HepG2 (cell line): ENCODE results near the gene UNC5CL. TPM values are rescaled to one million over a fixed set of nuclear protein-coding genes. Genes with fewer than 3 reads are reported as not detected.

Experiments used
- ATAC-seq: fragments of 200-7000 bp; cut with Tn5 transposase; 3 replicates; pipeline ENCODE4 v1.9.1; 2020; ENCODE audit warnings: mild to moderate bottlenecking, moderate library complexity
- BruUV-seq: library from RNA; stranded (reverse); fragments of 400-500 nt; replicated peaks from 2 replicates; lab custom pipeline; 2021; lab: Mats Ljungman, UMichigan
- CTCF ChIA-PET: fragments of 300-600 bp; formaldehyde crosslinking; extraction: SDS; loops from one replicate; lab custom pipeline; 2021; ENCODE audit warnings: low total read pairs, inconsistent platforms, low intra/inter-chr PET ratio; lab: Yijun Ruan, JAX
- POLR2A ChIA-PET: fragments of 350-600 bp; sonication (Branson Sonifier 250); formaldehyde crosslinking; loops from one replicate; lab custom pipeline; 2020; ENCODE audit warnings: antibody characterized with exemption, inconsistent platforms; lab: Yijun Ruan, JAX
- DNase-seq: peaks from one replicate; pipeline ENCODE4 v3.0.0-alpha.2; 2015; ENCODE audit warnings: low spot score
- FAIRE-seq: peaks from 3 replicates; lab custom pipeline; 2011; peaks lifted over from hg19 to GRCh38; lab: Jason Lieb, UNC
- H2AFZ ChIP-seq: one replicate; pipeline ENCODE4 v1.6.1; 2011; ENCODE audit warnings: low read length, inconsistent platforms
- H3K27ac ChIP-seq: fragments of 300-600 bp; 3 replicates; pipeline ENCODE4 v1.8.0; 2011; ENCODE audit warnings: mixed run types, mild to moderate bottlenecking, mixed read lengths, low read length, inconsistent platforms; ENCODE audit not compliant: insufficient read depth; ENCODE audit errors: extremely low read length
- H3K27me3 ChIP-seq, 2 experiments: fragments of 200-600 bp in 1 of 2; 2 replicates in 1 of 2; 3 replicates in 1 of 2; pipeline versions ENCODE4 v1.6.0 to v1.8.0; 2011; ENCODE audit warnings: low read length in 2 of 2, mild to moderate bottlenecking in 2 of 2, moderate library complexity in 2 of 2, inconsistent platforms in 1 of 2; ENCODE audit not compliant: insufficient read depth in 2 of 2, control insufficient read depth in 1 of 2
- H3K36me3 ChIP-seq, 2 experiments: fragments of 200-600 bp in 1 of 2; replicated peaks in 1 of 2; 2 replicates in 1 of 2; 3 replicates in 1 of 2; pipeline versions ENCODE4 v1.5.1 to v1.8.0; 2011; ENCODE audit warnings: low read length in 2 of 2, inconsistent platforms in 1 of 2; ENCODE audit not compliant: insufficient read depth in 2 of 2, control insufficient read depth in 1 of 2
- H3K4me1 ChIP-seq: 2 replicates; pipeline ENCODE4 v1.5.1; 2012; ENCODE audit warnings: low read length, inconsistent platforms; ENCODE audit not compliant: insufficient read depth
- H3K4me2 ChIP-seq: 2 replicates; pipeline ENCODE4 v1.6.0; 2011; ENCODE audit warnings: low read depth, low read length, inconsistent platforms
- H3K4me3 ChIP-seq, 3 experiments: fragments of 200-600 bp in 1 of 3; sonication (generic), shearing (Covaris generic) in 1 of 3; replicated peaks in 1 of 3; 2 replicates each; pipeline ENCODE4 v1.5.1; 2011 to 2016; ENCODE audit warnings: low read length in 3 of 3, inconsistent platforms in 2 of 3, low read depth in 2 of 3, mild to moderate bottlenecking in 2 of 3, control low read depth in 1 of 3, mixed read lengths in 1 of 3; ENCODE audit not compliant: insufficient read depth in 1 of 3
- H3K79me2 ChIP-seq: one replicate; pipeline ENCODE4 v1.6.1; 2011; ENCODE audit warnings: low read length, inconsistent platforms; ENCODE audit not compliant: insufficient read depth
- H3K9ac ChIP-seq: 2 replicates; pipeline ENCODE4 v1.6.0; 2011; ENCODE audit warnings: mild to moderate bottlenecking, low read depth, low read length, inconsistent platforms; ENCODE audit not compliant: insufficient read depth
- H3K9me3 ChIP-seq: 2 replicates; pipeline ENCODE4 v1.5.1; 2012; ENCODE audit warnings: mild to moderate bottlenecking, low read length
- H4K20me1 ChIP-seq: 2 replicates; pipeline ENCODE4 v1.6.0; 2011; ENCODE audit warnings: inconsistent platforms, mild to moderate bottlenecking, low read length, moderate library complexity; ENCODE audit not compliant: insufficient read depth
- ATF7 ChIP-seq, 2 experiments: fragments of 450-650 bp in 1 of 2; sonication (generic) in 1 of 2; formaldehyde crosslinking in 1 of 2; IDR thresholded peaks; 2 replicates each; pipeline versions ENCODE4 v1.4.0 to v1.6.1; 2016 to 2020; ENCODE audit warnings: antibody characterized with exemption in 1 of 2, mild to moderate bottlenecking in 1 of 2, missing genetic modification reagents in 1 of 2
- ATM ChIP-seq: fragments of 450-650 bp; IDR thresholded peaks from 2 replicates; pipeline ENCODE4 v1.7.1; 2017; ENCODE audit warnings: mild to moderate bottlenecking, borderline replicate concordance
- E2F5 ChIP-seq: sonication (generic); formaldehyde crosslinking; conservative IDR thresholded peaks from 2 replicates; pipeline ENCODE4 v1.4.0; 2020; ENCODE audit warnings: missing genetic modification reagents
- HOMEZ ChIP-seq: IDR thresholded peaks from 2 replicates; pipeline ENCODE4 v1.6.1; 2016; ENCODE audit warnings: low read depth
- KLF15 ChIP-seq: sonication (generic); formaldehyde crosslinking; IDR thresholded peaks from 2 replicates; pipeline ENCODE4 v1.8.1; 2023; ENCODE audit warnings: borderline replicate concordance, mild to moderate bottlenecking, inconsistent platforms, missing genetic modification reagents, mixed read lengths
- PBX2 ChIP-seq: IDR thresholded peaks from 2 replicates; pipeline ENCODE4 v1.6.1; 2016; ENCODE audit warnings: control low read depth
- RFXAP ChIP-seq: sonication (generic); formaldehyde crosslinking; IDR thresholded peaks from 2 replicates; pipeline ENCODE4 v1.4.0; 2020; ENCODE audit warnings: missing genetic modification reagents, borderline replicate concordance
- SMAD3 ChIP-seq: sonication (generic); formaldehyde crosslinking; IDR thresholded peaks from 2 replicates; pipeline ENCODE4 v1.4.0; 2020; ENCODE audit warnings: missing genetic modification reagents
- SYNCRIP ChIP-seq: fragments of 200-400 bp; formaldehyde crosslinking; IDR thresholded peaks from 2 replicates; pipeline ENCODE4 v1.6.1; 2018; ENCODE audit warnings: mild to moderate bottlenecking, low read depth, low read length; ENCODE audit not compliant: insufficient read depth
- TCF12 ChIP-seq, 2 experiments: fragments of 450-650 bp in 1 of 2; sonication (generic) in 1 of 2; formaldehyde crosslinking in 1 of 2; IDR thresholded peaks; 2 replicates each; pipeline versions ENCODE4 v1.6.1 to v1.8.0; 2017 to 2022; ENCODE audit warnings: antibody characterized with exemption in 1 of 2, mild to moderate bottlenecking in 1 of 2, missing genetic modification reagents in 1 of 2, moderate library complexity in 1 of 2
- ZHX1 ChIP-seq: sonication (generic); formaldehyde crosslinking; IDR thresholded peaks from 2 replicates; pipeline ENCODE4 v1.8.1; 2022; ENCODE audit warnings: low read depth, mild to moderate bottlenecking, missing genetic modification reagents
- ZNF138 ChIP-seq: sonication (generic); formaldehyde crosslinking; IDR thresholded peaks from 2 replicates; pipeline ENCODE4 v1.5.0; 2020; ENCODE audit warnings: mild to moderate bottlenecking, low read depth, missing genetic modification reagents
- ZNF768 ChIP-seq: sonication (generic); formaldehyde crosslinking; IDR thresholded peaks from 2 replicates; pipeline ENCODE4 v1.4.0; 2020; ENCODE audit warnings: missing genetic modification reagents
- ZNF841 ChIP-seq: sonication (generic); formaldehyde crosslinking; IDR thresholded peaks from 2 replicates; pipeline ENCODE4 v1.8.1; 2023; ENCODE audit warnings: missing genetic modification reagents, borderline replicate concordance
- ZSCAN31 ChIP-seq: sonication (generic); formaldehyde crosslinking; IDR thresholded peaks from 2 replicates; pipeline ENCODE4 v1.5.0; 2020; ENCODE audit warnings: low read depth, mild to moderate bottlenecking, missing genetic modification reagents
- WGBS: methylation state at CpG from one replicate; pipeline ENCODE4 v1.1.6; 2017; ENCODE audit warnings: low lambda C conversion rate; 5-methylcytosine and 5-hydroxymethylcytosine counted together
- in situ Hi-C: cut with HindIII; loops from 2 replicates; pipeline ENCODE4 v1.10.0; 2017; ENCODE audit warnings: low pct_unique_long_range_greater_than_20kb; ENCODE audit not compliant: extremely low pct_ligation_motif_present
- intact Hi-C: fragments of 100-400 bp; cut with micrococcal nuclease; formaldehyde crosslinking; loops from one replicate; pipeline ENCODE4 v1.10.0; 2022; ENCODE audit not compliant: unreplicated experiment
- polyA plus RNA-seq, 8 experiments: library from polyadenylated mRNA; depleted of rRNA in 3 of 8; stranded (reverse) in 7 of 8; unstranded in 1 of 8; fragments of >200 nt; fragmentation: Illumina TruSeq in 4 of 8; extraction: Trizol in 4 of 8; gene quantifications; 2 replicates each; pipeline versions ENCODE4 v1.2.1 to v1.2.3, GENCODE V29; 2011 to 2016; ENCODE audit warnings: low read depth in 4 of 8, missing spikeins in 1 of 8, mixed read lengths in 1 of 8; ENCODE audit not compliant: insufficient read depth in 1 of 8
- total RNA-seq, 5 experiments: library from RNA; depleted of rRNA; stranded (reverse); fragments of >200 nt; fragmentation: Illumina TruSeq; extraction: Trizol; gene quantifications; 2 replicates each; pipeline ENCODE4 v1.2.3, GENCODE V29; 2016; ENCODE audit warnings: low read depth in 1 of 5

UNC5CL gene
- total and polyA plus RNA-seq, 2 of the 13 experiments (the other 11 are each of a cell fraction or from before 2014, with no cell fraction given) = 2.4 to 2.5 TPM

GRCh38 chr6:41055149-41055548, 16.1 kb upstream of the UNC5CL start (continued):
- TF ChIP-seq SYNCRIP = no peak
- no peak for TF ChIP-seq RFXAP
- TF ChIP-seq SMAD3 (CRISPR knock-in tag) = no peak
- TF ChIP-seq TCF12 (IDR thresholded peaks at IDR 0.05) = no peak
- no peak for TF ChIP-seq TCF12 (CRISPR knock-in tag; IDR thresholded peaks at IDR 0.05)
- TF ChIP-seq, all 625 proteins: peak for 49

GRCh38 chr6:41054511-41054910, 15.5 kb upstream of the UNC5CL start:
- ChIA-PET CTCF (no interaction called here), POLR2A (interaction anchor here (0.7 to 5.2 kb wide), 6 partner anchors 8 to 61 kb away, joined by 3 to 59 read pairs (median 18); partner anchors contain the start of genes NFYA, OARD1, TSPO2 and UNC5CL)
- H3K9me3 ChIP-seq = no peaks in the 10 kb centered on the region
- no peak for DNase-seq
- H3K79me2 ChIP-seq = no peaks in the 10 kb centered on the region
- H3K27ac ChIP-seq = no peak overlapping the region
- ATAC-seq = no peak
- H3K4me2 ChIP-seq = no peak overlapping the region
- H3K27me3 ChIP-seq = no peaks in the 10 kb centered on the region
- peaks cover 0 to 3% of the 10 kb centered on the region in 2 experiments; a peak in 2 of 5 replicates for H3K36me3 ChIP-seq
- intact Hi-C loops = no loop called here
- no peak overlapping the region for H3K4me3 ChIP-seq
- in situ Hi-C loops = loop anchor here (10.0 kb wide), 1 partner anchor 530 kb away; no protein-coding TSS in a partner anchor
- no TSS peak for BruUV-seq
- WGBS = 93% methylated on average over 3 of the region's 3 CpGs
- no peaks in the 10 kb centered on the region for H4K20me1 ChIP-seq
- no peak overlapping the region for H2AFZ ChIP-seq
- no peak for FAIRE-seq
- peaks cover 66% of the 10 kb centered on the region for H3K4me1 ChIP-seq
- no peak overlapping the region for H3K9ac ChIP-seq
- TF ChIP-seq ZHX1 (no peak), KLF15 (CRISPR knock-in tag) (no peak), ZNF138 (CRISPR knock-in tag) (no peak), PBX2 (CRISPR knock-in tag) (no peak), ZNF768 (CRISPR knock-in tag) (no peak), ZSCAN31 (CRISPR knock-in tag) (no peak), ZNF841 (no peak), ATF7 (IDR thresholded peaks at IDR 0.05) (no peak), ATF7 (CRISPR knock-in tag; IDR thresholded peaks at IDR 0.05) (no peak), HOMEZ (CRISPR knock-in tag) (no peak), E2F5 (CRISPR knock-in tag) (no peak), ATM (no peak)
